HepG2 (cell line): ENCODE measurements around the gene AXIN1. TPM values are rescaled to one million over a fixed set of nuclear protein-coding genes. Genes with fewer than 3 reads are reported as not detected.

Experiments
- GABPB1 ChIP-seq: IDR thresholded peaks from 2 replicates; pipeline ENCODE4 v1.6.1; 2016; ENCODE audit warnings: mild to moderate bottlenecking, missing genetic modification reagents, moderate library complexity, missing compliant biosample characterization
- HIVEP1 ChIP-seq: sonication (generic); formaldehyde crosslinking; IDR thresholded peaks from 2 replicates; pipeline ENCODE4 v1.4.0; 2020; ENCODE audit warnings: mild to moderate bottlenecking, missing genetic modification reagents
- MTA1 ChIP-seq: sonication (generic); formaldehyde crosslinking; IDR thresholded peaks from 2 replicates; pipeline ENCODE4 v1.4.0; 2020; ENCODE audit warnings: missing genetic modification reagents, mild to moderate bottlenecking, borderline replicate concordance
- RFXANK ChIP-seq: IDR thresholded peaks from 2 replicates; pipeline ENCODE4 v1.6.1; 2016
- SKI ChIP-seq: fragments of 450-650 bp; IDR thresholded peaks from one replicate; pipeline ENCODE4 v1.6.1; 2018; ENCODE audit warnings: mild to moderate bottlenecking; ENCODE audit not compliant: partially characterized antibody
- TFAP4 ChIP-seq: sonication (generic); IDR thresholded peaks from 2 replicates; pipeline ENCODE4 v1.6.1; 2016; ENCODE audit warnings: low read depth, borderline replicate concordance
- TOE1 ChIP-seq: sonication (generic); formaldehyde crosslinking; IDR thresholded peaks from 2 replicates; pipeline ENCODE4 v1.4.0; 2020; ENCODE audit warnings: mild to moderate bottlenecking, missing genetic modification reagents
- ZBTB26 ChIP-seq: IDR thresholded peaks from 2 replicates; pipeline ENCODE4 v1.6.1; 2016; ENCODE audit warnings: missing compliant biosample characterization, missing genetic modification reagents, borderline replicate concordance
- ZBTB38 ChIP-seq: sonication (generic); formaldehyde crosslinking; IDR thresholded peaks from 2 replicates; pipeline ENCODE4 v1.5.1; 2020; ENCODE audit warnings: mild to moderate bottlenecking, missing genetic modification reagents
- ZBTB4 ChIP-seq: sonication (generic); formaldehyde crosslinking; IDR thresholded peaks from 2 replicates; pipeline ENCODE4 v1.4.0; 2020; ENCODE audit warnings: missing genetic modification reagents, mild to moderate bottlenecking, borderline replicate concordance
- ZNF12 ChIP-seq: sonication (generic); formaldehyde crosslinking; IDR thresholded peaks from 2 replicates; pipeline ENCODE4 v1.5.0; 2020; ENCODE audit warnings: missing genetic modification reagents
- ZNF441 ChIP-seq: sonication (generic); formaldehyde crosslinking; IDR thresholded peaks from 2 replicates; pipeline ENCODE4 v1.7.0; 2021; ENCODE audit warnings: missing genetic modification reagents, borderline replicate concordance
- ZNF572 ChIP-seq: sonication (generic); formaldehyde crosslinking; IDR thresholded peaks from 2 replicates; pipeline ENCODE4 v1.5.1; 2020; ENCODE audit warnings: mild to moderate bottlenecking, missing genetic modification reagents
- ZNF691 ChIP-seq: sonication (generic); formaldehyde crosslinking; IDR thresholded peaks from 2 replicates; pipeline ENCODE4 v1.4.0; 2020; ENCODE audit warnings: missing genetic modification reagents, low read depth, mild to moderate bottlenecking, borderline replicate concordance
- ZSCAN31 ChIP-seq: sonication (generic); formaldehyde crosslinking; IDR thresholded peaks from 2 replicates; pipeline ENCODE4 v1.5.0; 2020; ENCODE audit warnings: low read depth, mild to moderate bottlenecking, missing genetic modification reagents
- polyA plus RNA-seq, 8 experiments: library from polyadenylated mRNA; depleted of rRNA in 3 of 8; stranded (reverse) in 7 of 8; unstranded in 1 of 8; fragments of >200 nt; fragmentation: Illumina TruSeq in 4 of 8; extraction: Trizol in 4 of 8; gene quantifications; 2 replicates each; pipeline versions ENCODE4 v1.2.1 to v1.2.3, GENCODE V29; 2011 to 2016; ENCODE audit warnings: low read depth in 4 of 8, missing spikeins in 1 of 8, mixed read lengths in 1 of 8; ENCODE audit not compliant: insufficient read depth in 1 of 8
- total RNA-seq, 5 experiments: library from RNA; depleted of rRNA; stranded (reverse); fragments of >200 nt; fragmentation: Illumina TruSeq; extraction: Trizol; gene quantifications; 2 replicates each; pipeline ENCODE4 v1.2.3, GENCODE V29; 2016; ENCODE audit warnings: low read depth in 1 of 5
- TF ChIP-seq, protein P1 (sequence below): sonication (generic); formaldehyde crosslinking; IDR thresholded peaks from 2 replicates; pipeline ENCODE4 v1.5.0; 2020; ENCODE audit warnings: mild to moderate bottlenecking, missing genetic modification reagents, borderline replicate concordance
- TF ChIP-seq, protein P2 (sequence below): sonication (generic); formaldehyde crosslinking; IDR thresholded peaks from 2 replicates; pipeline ENCODE4 v1.4.0; 2020; ENCODE audit warnings: mild to moderate bottlenecking, missing genetic modification reagents

Gene AXIN1
- total and polyA plus RNA-seq, 2 of the 13 experiments (the other 11 are each of a cell fraction or from before 2014, with no cell fraction given): 24.0 to 26.0 TPM

- TF ChIP-seq ZBTB4 (CRISPR knock-in tag) (peak; percentile 35; the same call in 1 of the 2 replicates), ZBTB38 (CRISPR knock-in tag) (peak; percentile 93), ZNF12 (CRISPR knock-in tag) (no peak), GABPB1 (CRISPR knock-in tag) (peak; percentile 17), TFAP4 (no peak), ZBTB26 (CRISPR knock-in tag) (no peak), ZNF691 (CRISPR knock-in tag) (no peak), HIVEP1 (no peak), MTA1 (CRISPR knock-in tag) (0 out of 2 replicates have a peak, but pooled peaks have one; percentile 37), ZSCAN31 (CRISPR knock-in tag) (no peak), ZNF441 (no peak), ZNF572 (CRISPR knock-in tag) (no peak), SKI (peak; percentile 47), RFXANK (CRISPR knock-in tag) (no peak), TOE1 (CRISPR knock-in tag) (no peak)
- TF ChIP-seq, protein P1, sequence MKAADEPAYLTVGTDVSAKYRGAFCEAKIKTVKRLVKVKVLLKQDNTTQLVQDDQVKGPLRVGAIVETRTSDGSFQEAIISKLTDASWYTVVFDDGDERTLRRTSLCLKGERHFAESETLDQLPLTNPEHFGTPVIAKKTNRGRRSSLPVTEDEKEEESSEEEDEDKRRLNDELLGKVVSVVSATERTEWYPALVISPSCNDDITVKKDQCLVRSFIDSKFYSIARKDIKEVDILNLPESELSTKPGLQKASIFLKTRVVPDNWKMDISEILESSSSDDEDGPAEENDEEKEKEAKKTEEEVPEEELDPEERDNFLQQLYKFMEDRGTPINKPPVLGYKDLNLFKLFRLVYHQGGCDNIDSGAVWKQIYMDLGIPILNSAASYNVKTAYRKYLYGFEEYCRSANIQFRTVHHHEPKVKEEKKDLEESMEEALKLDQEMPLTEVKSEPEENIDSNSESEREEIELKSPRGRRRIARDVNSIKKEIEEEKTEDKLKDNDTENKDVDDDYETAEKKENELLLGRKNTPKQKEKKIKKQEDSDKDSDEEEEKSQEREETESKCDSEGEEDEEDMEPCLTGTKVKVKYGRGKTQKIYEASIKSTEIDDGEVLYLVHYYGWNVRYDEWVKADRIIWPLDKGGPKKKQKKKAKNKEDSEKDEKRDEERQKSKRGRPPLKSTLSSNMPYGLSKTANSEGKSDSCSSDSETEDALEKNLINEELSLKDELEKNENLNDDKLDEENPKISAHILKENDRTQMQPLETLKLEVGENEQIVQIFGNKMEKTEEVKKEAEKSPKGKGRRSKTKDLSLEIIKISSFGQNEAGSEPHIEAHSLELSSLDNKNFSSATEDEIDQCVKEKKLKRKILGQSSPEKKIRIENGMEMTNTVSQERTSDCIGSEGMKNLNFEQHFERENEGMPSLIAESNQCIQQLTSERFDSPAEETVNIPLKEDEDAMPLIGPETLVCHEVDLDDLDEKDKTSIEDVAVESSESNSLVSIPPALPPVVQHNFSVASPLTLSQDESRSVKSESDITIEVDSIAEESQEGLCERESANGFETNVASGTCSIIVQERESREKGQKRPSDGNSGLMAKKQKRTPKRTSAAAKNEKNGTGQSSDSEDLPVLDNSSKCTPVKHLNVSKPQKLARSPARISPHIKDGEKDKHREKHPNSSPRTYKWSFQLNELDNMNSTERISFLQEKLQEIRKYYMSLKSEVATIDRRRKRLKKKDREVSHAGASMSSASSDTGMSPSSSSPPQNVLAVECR (CRISPR knock-in tag): no peak
- TF ChIP-seq, protein P2, sequence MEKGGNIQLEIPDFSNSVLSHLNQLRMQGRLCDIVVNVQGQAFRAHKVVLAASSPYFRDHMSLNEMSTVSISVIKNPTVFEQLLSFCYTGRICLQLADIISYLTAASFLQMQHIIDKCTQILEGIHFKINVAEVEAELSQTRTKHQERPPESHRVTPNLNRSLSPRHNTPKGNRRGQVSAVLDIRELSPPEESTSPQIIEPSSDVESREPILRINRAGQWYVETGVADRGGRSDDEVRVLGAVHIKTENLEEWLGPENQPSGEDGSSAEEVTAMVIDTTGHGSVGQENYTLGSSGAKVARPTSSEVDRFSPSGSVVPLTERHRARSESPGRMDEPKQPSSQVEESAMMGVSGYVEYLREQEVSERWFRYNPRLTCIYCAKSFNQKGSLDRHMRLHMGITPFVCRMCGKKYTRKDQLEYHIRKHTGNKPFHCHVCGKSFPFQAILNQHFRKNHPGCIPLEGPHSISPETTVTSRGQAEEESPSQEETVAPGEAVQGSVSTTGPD (CRISPR knock-in tag): no peak
These were observed 31.0 kb upstream of the AXIN1 start (continued) for GRCh38 chr16:383326-384051.
